Thoracic aorta (tissue), 2 donors: ENCODE measurements around the gene PNLIPRP2. TPM values are rescaled to one million over a fixed set of nuclear protein-coding genes. Genes with fewer than 3 reads are reported as not detected.

ENCODE experiments used
- ATAC-seq: fragments of 150-250 bp; one replicate; pipeline ENCODE4 v1.8.0; 2017; ENCODE audit warnings: low read depth; ENCODE audit not compliant: insufficient number of reproducible peaks, low FRiP score
- DNase-seq: peaks from one replicate; pipeline ENCODE4 v3.0.0-alpha.2; 2020; ENCODE audit warnings: low spot score
- H3K27ac ChIP-seq, 2 donors: fragments of 200-600 bp; sonication (generic); 1 replicate in 1 of 2; 2 replicates in 1 of 2; pipeline ENCODE4 v1.5.1; 2016; ENCODE audit warnings: mild to moderate bottlenecking in 2 of 2, moderate library complexity in 2 of 2
- H3K27me3 ChIP-seq: fragments of 200-600 bp; sonication (generic); replicated peaks from 2 replicates; pipeline ENCODE4 v1.6.0; 2016; ENCODE audit warnings: mild to moderate bottlenecking; ENCODE audit not compliant: insufficient read depth
- H3K36me3 ChIP-seq: fragments of 200-600 bp; sonication (generic); one replicate; pipeline ENCODE4 v1.5.1; 2016
- H3K4me1 ChIP-seq, 2 donors: fragments of 200-600 bp; sonication (generic); 1 replicate in 1 of 2; 2 replicates in 1 of 2; pipeline versions ENCODE4 v1.5.1 to v1.6.0; 2016; ENCODE audit warnings: low read depth in 2 of 2, mild to moderate bottlenecking in 1 of 2; ENCODE audit not compliant: control insufficient read depth in 1 of 2
- H3K4me3 ChIP-seq: fragments of 200-600 bp; sonication (generic); 2 replicates; pipeline ENCODE4 v1.5.1; 2016; ENCODE audit warnings: mild to moderate bottlenecking
- H3K9me3 ChIP-seq: fragments of 200-600 bp; sonication (generic); 2 replicates; pipeline ENCODE4 v1.5.1; 2016
- CTCF ChIP-seq: fragments of 200-600 bp; sonication (generic); IDR thresholded peaks from one replicate; pipeline ENCODE4 v1.5.1; 2019; ENCODE audit warnings: antibody characterized with exemption
- total RNA-seq, 2 donors: library from RNA; depleted of rRNA; stranded (reverse); fragments of >200 nt; gene quantifications; one replicate each; pipeline versions ENCODE4 v1.1.0 to v1.2.3, GENCODE V29; 2016

The PNLIPRP2 gene
- total RNA-seq, 2 donors from 2014 or later: 2.3 TPM; not detected in 1

DNA sequence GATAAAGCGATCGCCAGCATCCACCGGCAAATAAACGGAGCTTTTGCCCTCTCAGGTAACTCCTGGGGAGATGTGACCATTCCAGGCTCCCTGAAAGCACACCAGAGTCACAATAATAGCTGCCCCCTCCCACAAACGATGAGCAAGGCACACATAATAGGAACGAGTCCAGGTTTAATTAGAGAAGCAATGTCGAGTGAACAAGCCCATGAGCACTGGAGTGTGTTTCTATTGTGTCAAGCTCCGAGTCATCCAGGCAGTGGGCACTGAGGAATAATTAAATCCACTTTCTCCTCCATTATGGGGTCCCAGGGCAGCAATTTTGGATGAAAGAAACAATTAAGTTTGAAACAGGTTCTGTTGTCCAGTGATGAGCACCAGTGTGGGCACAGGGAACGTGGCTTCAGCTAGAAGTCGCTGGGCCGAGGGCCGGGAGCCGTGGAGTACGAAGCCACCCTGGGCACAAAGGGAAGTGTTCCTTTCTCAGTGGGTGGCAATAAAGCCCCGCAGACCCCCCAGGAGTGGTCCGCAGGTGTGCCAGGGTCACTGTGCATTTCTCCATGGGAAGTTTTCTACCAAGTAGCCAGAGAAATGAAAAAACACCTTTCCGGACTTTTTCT lies 12.0 kb downstream of the PNLIPRP2 start:
- DNase-seq: no peak
- H3K9me3 ChIP-seq: no peaks in the 10 kb centered on the region

DNA sequence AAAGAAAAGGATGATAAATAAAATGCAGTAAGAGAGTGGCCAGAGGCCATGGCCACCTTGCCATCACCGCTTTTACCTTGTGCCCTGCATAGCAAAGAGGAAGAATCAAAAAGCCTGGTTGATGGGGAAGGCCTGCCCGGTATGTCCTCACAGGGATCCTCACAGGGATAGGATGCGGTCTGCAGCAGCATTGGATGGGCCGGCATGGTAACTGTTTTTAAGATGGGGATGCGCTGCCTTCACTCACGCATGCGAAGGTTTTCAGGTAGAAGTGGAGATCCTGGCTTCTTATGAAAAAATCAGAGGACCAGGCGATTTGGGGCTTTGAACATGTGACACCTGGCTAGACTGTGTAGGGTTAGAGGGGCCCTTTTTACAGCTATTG lies 12.5 kb downstream of the PNLIPRP2 start:
- Histone ChIP-seq H3K36me3 (no peaks in the 10 kb centered on the region), H3K9me3 (no peaks in the 10 kb centered on the region), H3K4me1 (no peaks in the 10 kb centered on the region), H3K4me3 (no peak overlapping the region), H3K27me3 (no peaks in the 10 kb centered on the region), H3K27ac (no peak overlapping the region)
- no peak for DNase-seq
- TF ChIP-seq CTCF: no peak
- no peak for ATAC-seq

More for the DNA sequence above, 12.0 kb downstream of the PNLIPRP2 start:
- TF ChIP-seq CTCF: no peak
- Histone ChIP-seq H3K4me3 (no peak overlapping the region), H3K4me1 (no peaks in the 10 kb centered on the region), H3K36me3 (no peaks in the 10 kb centered on the region), H3K27ac (no peak overlapping the region), H3K27me3 (no peaks in the 10 kb centered on the region)
- no peak for ATAC-seq

DNA sequence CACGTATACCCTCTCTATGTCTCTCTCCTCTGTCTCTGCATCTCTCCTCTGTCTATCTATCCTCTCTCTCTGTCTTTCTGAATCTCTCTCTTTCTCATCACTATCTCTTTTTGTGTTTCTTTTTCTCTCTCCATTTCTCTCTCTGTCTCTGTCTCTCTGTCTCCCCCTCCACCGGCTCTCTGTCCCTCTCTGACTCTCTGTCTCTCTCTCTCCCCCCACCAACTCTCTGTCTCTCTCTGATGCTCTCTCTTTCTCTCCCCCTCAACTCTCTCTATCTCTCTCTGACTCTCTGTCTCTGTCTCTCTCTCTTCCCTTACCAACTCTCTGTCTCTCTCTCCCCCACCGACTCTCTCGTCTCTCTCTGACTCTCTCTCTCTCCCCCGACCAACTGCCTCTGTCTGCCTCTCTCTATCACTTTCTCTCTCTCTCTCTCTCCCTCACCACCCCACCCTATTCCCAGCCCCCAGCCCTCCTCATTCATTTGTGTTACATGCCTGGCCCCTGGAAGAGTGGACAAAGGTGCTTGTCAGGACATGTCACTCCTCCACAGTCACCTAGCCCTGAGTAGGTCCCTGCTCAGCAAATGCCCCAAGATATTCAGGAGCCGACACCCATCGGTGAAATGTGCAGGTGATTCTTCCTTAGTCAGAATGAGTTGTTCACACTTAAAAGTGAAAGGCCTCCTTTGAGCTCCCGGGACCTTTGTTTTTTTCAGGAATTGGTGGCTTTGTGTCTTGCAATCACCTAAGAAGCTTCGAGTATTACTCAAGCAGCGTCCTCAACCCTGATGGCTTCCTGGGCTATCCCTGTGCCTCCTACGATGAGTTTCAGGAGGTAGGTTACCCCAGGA lies 13.6 kb downstream of the PNLIPRP2 start:
- no peak overlapping the region for H3K27ac ChIP-seq
- H3K4me3 ChIP-seq: no peak overlapping the region
- DNase-seq (no peak), ATAC-seq (no peak)
- no peaks in the 10 kb centered on the region for H3K27me3 ChIP-seq
- H3K36me3 ChIP-seq: no peaks in the 10 kb centered on the region
- TF ChIP-seq CTCF: no peak
- H3K9me3 ChIP-seq: no peaks in the 10 kb centered on the region
- no peaks in the 10 kb centered on the region for H3K4me1 ChIP-seq

GRCh38 chr10:116636385-116636784 lies 15.6 kb downstream of the PNLIPRP2 start:
- DNase-seq (no peak), ATAC-seq (no peak)
- H3K27me3 ChIP-seq: no peaks in the 10 kb centered on the region
- no peaks in the 10 kb centered on the region for H3K9me3 ChIP-seq
- H3K36me3 ChIP-seq: no peaks in the 10 kb centered on the region
- no peak overlapping the region for H3K4me3 ChIP-seq
- TF ChIP-seq CTCF: no peak
- no peak overlapping the region for H3K27ac ChIP-seq
- H3K4me1 ChIP-seq: no peaks in the 10 kb centered on the region

- ATAC-seq (no peak), DNase-seq (no peak)
- TF ChIP-seq CTCF: no peak
- Histone ChIP-seq H3K9me3 (no peaks in the 10 kb centered on the region), H3K4me3 (no peak overlapping the region), H3K27me3 (no peaks in the 10 kb centered on the region), H3K27ac (no peak overlapping the region), H3K36me3 (no peaks in the 10 kb centered on the region), H3K4me1 (no peaks in the 10 kb centered on the region)
Measured at GRCh38 chr10:116636976-116637375, 16.2 kb downstream of the PNLIPRP2 start.
